HCT116 (cell line): Measurements from ENCODE around the gene HSPB7.

Experiments used
- CEBPB ChIP-seq: IDR thresholded peaks from 2 replicates; pipeline ENCODE4 v1.6.1; 2012; ENCODE audit warnings: low read depth
- ZFX ChIP-seq: fragments of 450-650 bp; IDR thresholded peaks from 2 replicates; pipeline ENCODE4 v1.6.1; 2017
- TF ChIP-seq, protein P1 (sequence below), 3 experiments: fragments of 200-600 bp in 1 of 3; sonication (generic) in 1 of 3; IDR thresholded peaks in 2 of 3; conservative IDR thresholded peaks in 1 of 3; 2 replicates each; pipeline ENCODE4 v1.5.1; 2012 to 2017; ENCODE audit warnings: low read depth in 2 of 3, low read length in 2 of 3, antibody characterized with exemption in 1 of 3, borderline replicate concordance in 1 of 3, control low read depth in 1 of 3, mild to moderate bottlenecking in 1 of 3, mixed read lengths in 1 of 3, mixed run types in 1 of 3, moderate library complexity in 1 of 3; ENCODE audit not compliant: insufficient read depth in 1 of 3

DNA sequence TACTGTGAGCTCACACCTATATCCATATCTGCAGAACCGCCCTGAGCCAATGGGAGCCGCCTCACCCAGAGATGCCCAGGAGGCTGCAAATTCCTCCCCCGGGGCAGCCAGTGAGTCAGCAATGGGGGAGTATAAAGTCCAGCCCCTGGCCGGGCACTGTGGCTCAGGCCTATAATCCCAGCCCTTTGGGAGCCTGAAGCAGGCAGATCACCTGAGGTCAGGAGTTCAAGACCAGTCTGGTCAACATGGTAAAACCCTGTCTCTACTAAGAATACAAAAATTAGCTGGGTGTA, 20.7 kb upstream of the HSPB7 start:
- TF ChIP-seq ZFX (no peak), CEBPB (no peak)
- TF ChIP-seq, protein P1, sequence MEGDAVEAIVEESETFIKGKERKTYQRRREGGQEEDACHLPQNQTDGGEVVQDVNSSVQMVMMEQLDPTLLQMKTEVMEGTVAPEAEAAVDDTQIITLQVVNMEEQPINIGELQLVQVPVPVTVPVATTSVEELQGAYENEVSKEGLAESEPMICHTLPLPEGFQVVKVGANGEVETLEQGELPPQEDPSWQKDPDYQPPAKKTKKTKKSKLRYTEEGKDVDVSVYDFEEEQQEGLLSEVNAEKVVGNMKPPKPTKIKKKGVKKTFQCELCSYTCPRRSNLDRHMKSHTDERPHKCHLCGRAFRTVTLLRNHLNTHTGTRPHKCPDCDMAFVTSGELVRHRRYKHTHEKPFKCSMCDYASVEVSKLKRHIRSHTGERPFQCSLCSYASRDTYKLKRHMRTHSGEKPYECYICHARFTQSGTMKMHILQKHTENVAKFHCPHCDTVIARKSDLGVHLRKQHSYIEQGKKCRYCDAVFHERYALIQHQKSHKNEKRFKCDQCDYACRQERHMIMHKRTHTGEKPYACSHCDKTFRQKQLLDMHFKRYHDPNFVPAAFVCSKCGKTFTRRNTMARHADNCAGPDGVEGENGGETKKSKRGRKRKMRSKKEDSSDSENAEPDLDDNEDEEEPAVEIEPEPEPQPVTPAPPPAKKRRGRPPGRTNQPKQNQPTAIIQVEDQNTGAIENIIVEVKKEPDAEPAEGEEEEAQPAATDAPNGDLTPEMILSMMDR (IDR thresholded peaks at IDR 0.05 in 2 of 3, conservative IDR thresholded peaks at IDR 0.05 in 1 of 3; ENCODE audit: borderline replicate concordance in 1 of 3, insufficient read depth in 1 of 3, low read depth in 2 of 3, low read length in 2 of 3) = no peak
